CD4-positive, alpha-beta T cell (primary cell): Measurements from ENCODE around the gene EVPL. TPM values are rescaled to one million over a fixed set of nuclear protein-coding genes. Genes with fewer than 3 reads are reported as not detected.

Experiments used
- ATAC-seq: fragments of 200-7000 bp; cut with Tn5 transposase; one replicate; pipeline ENCODE4 v1.10.0; 2022; ENCODE audit warnings: mild to moderate bottlenecking; ENCODE audit not compliant: poor library complexity
- CTCF ChIA-PET: fragments of 350-600 bp; sonication (Branson Sonifier 250); formaldehyde crosslinking; loops from one replicate; lab custom pipeline; 2021; ENCODE audit warnings: antibody characterized with exemption, inconsistent platforms; lab: Charles Lee
- POLR2A ChIA-PET: fragments of 350-600 bp; sonication (Branson Sonifier 250); formaldehyde crosslinking; loops from one replicate; lab custom pipeline; 2021; ENCODE audit warnings: antibody characterized with exemption, inconsistent platforms; lab: Charles Lee
- DNase-seq, 14 experiments: peaks; one replicate each; pipeline ENCODE4 v3.0.0-alpha.2; 2013 to 2020; ENCODE audit warnings: mixed read lengths in 2 of 14
- H3K27ac ChIP-seq, 2 donors: one replicate each; pipeline versions ENCODE4 v1.5.1 to v1.7.0; 2013; ENCODE audit warnings: low read length in 2 of 2, low read depth in 1 of 2, mild to moderate bottlenecking in 1 of 2
- H3K27me3 ChIP-seq, 2 experiments: 1 replicate in 1 of 2; 2 replicates in 1 of 2; pipeline versions ENCODE4 v1.6.1 to v1.7.0; 2013; ENCODE audit warnings: low read length in 2 of 2, control low read depth in 1 of 2, mild to moderate bottlenecking in 1 of 2, moderate library complexity in 1 of 2; ENCODE audit not compliant: insufficient read depth in 2 of 2, control insufficient read depth in 1 of 2
- H3K36me3 ChIP-seq: one replicate; pipeline ENCODE4 v1.6.1; 2013; ENCODE audit warnings: low read length, control low read depth; ENCODE audit not compliant: insufficient read depth
- H3K4me1 ChIP-seq: one replicate; pipeline ENCODE4 v1.6.1; 2013; ENCODE audit warnings: low read length, control low read depth; ENCODE audit not compliant: insufficient read depth
- H3K4me3 ChIP-seq: one replicate; pipeline ENCODE4 v1.5.1; 2013; ENCODE audit warnings: mild to moderate bottlenecking, low read length, moderate library complexity
- H3K9me3 ChIP-seq, 2 experiments: 1 replicate in 1 of 2; 2 replicates in 1 of 2; pipeline versions ENCODE4 v1.6.1 to v1.7.0; 2013; ENCODE audit warnings: low read length in 2 of 2, mild to moderate bottlenecking in 2 of 2, control low read depth in 1 of 2, moderate library complexity in 1 of 2; ENCODE audit not compliant: control insufficient read depth in 1 of 2, insufficient read depth in 1 of 2
- H3K27ac Mint-ChIP-seq: one replicate; pipeline ENCODE4 v1.8.0; 2020; ENCODE audit warnings: mixed read lengths
- H3K27me3 Mint-ChIP-seq: one replicate; pipeline ENCODE4 v1.8.0; 2021; ENCODE audit warnings: mixed read lengths
- H3K36me3 Mint-ChIP-seq: one replicate; pipeline ENCODE4 v1.8.0; 2021; ENCODE audit warnings: low read depth, mixed read lengths
- H3K4me1 Mint-ChIP-seq: one replicate; pipeline ENCODE4 v1.8.0; 2021; ENCODE audit warnings: low read depth, mixed read lengths
- H3K4me3 Mint-ChIP-seq: one replicate; pipeline ENCODE4 v1.8.0; 2020; ENCODE audit warnings: mild to moderate bottlenecking, mixed read lengths
- H3K9me3 Mint-ChIP-seq: one replicate; pipeline ENCODE4 v1.8.0; 2020; ENCODE audit warnings: mixed read lengths
- CTCF ChIP-seq: fragments of 200-600 bp; IDR thresholded peaks from one replicate; pipeline ENCODE4 v1.8.0; 2022; ENCODE audit warnings: antibody characterized with exemption, mild to moderate bottlenecking
- intact Hi-C, 2 experiments: fragments of 100-400 bp; cut with DNase I in 1 of 2; cut with micrococcal nuclease in 1 of 2; formaldehyde crosslinking; loops; one replicate each; pipeline versions ENCODE4 v1.15.1 to v1.9.0; 2023 to 2025; cut with DNase I, micrococcal nuclease
- total RNA-seq, 174 experiments: library from RNA in 2 of 174; stranded (reverse) in 2 of 174; gene quantifications; one replicate each; pipeline ENCODE4 v1.2.3 and lab custom pipeline; 2021 to 2026

Gene EVPL
- total RNA-seq, 2 experiments from 2014 or later = 0.14 to 0.38 TPM

- TF ChIP-seq CTCF = no peak
- Mint-ChIP-seq H3K4me1 (peaks cover 18% of the 10 kb centered on the region), H3K36me3 (peaks cover 87% of the 10 kb centered on the region), H3K27ac (no peak overlapping the region), H3K4me3 (no peak overlapping the region), H3K9me3 (no peaks in the 10 kb centered on the region), H3K27me3 (no peaks in the 10 kb centered on the region)
- ATAC-seq = no peak
- H3K36me3 ChIP-seq = peaks cover 88% of the 10 kb centered on the region
- ChIA-PET POLR2A (interaction anchor here (0.5 kb wide), 1 partner anchor 385 kb away, joined by 3 read pairs; the partner anchor contains the start of genes RECQL5 and SAP30BP), CTCF (no interaction called here)
- no peaks in the 10 kb centered on the region for H3K4me1 ChIP-seq
- H3K4me3 ChIP-seq = no peak overlapping the region
- no peaks in the 10 kb centered on the region for H3K9me3 ChIP-seq
- no peak overlapping the region for H3K27ac ChIP-seq
- DNase-seq = no peak
- intact Hi-C loops = no loop called here
- no peaks in the 10 kb centered on the region for H3K27me3 ChIP-seq
Measured at GRCh38 chr17:76051561-76051960, 24.5 kb upstream of the EVPL start.

GRCh38 chr17:76050538-76051467, 23.7 kb upstream of the EVPL start:
- peaks cover 87% of the 10 kb centered on the region for H3K36me3 Mint-ChIP-seq
- Histone ChIP-seq H3K4me1 (no peaks in the 10 kb centered on the region), H3K4me3 (no peak overlapping the region), H3K36me3 (peaks cover 88% of the 10 kb centered on the region), H3K27me3 (no peaks in the 10 kb centered on the region), H3K9me3 (no peaks in the 10 kb centered on the region), H3K27ac (no peak overlapping the region)
- ChIA-PET CTCF (no interaction called here), POLR2A (no interaction called here)
- no peak for TF ChIP-seq CTCF
- intact Hi-C loops = no loop called here
- H3K4me3 Mint-ChIP-seq = no peak overlapping the region
- peaks cover 18% of the 10 kb centered on the region for H3K4me1 Mint-ChIP-seq
- no peaks in the 10 kb centered on the region for H3K9me3 Mint-ChIP-seq
- no peaks in the 10 kb centered on the region for H3K27me3 Mint-ChIP-seq
- H3K27ac Mint-ChIP-seq = peak overlapping the region; percentile 20
- DNase-seq (no peak), ATAC-seq (no peak)

- no peak overlapping the region for H3K4me3 Mint-ChIP-seq
- no peak for DNase-seq
- Histone ChIP-seq H3K27me3 (no peaks in the 10 kb centered on the region), H3K9me3 (no peaks in the 10 kb centered on the region), H3K27ac (no peak overlapping the region), H3K4me3 (no peak overlapping the region), H3K4me1 (no peaks in the 10 kb centered on the region), H3K36me3 (peaks cover 91% of the 10 kb centered on the region)
- H3K4me1 Mint-ChIP-seq = peaks cover 18% of the 10 kb centered on the region
- no peak overlapping the region for H3K27ac Mint-ChIP-seq
- CTCF ChIA-PET = no interaction called here
- peaks cover 87% of the 10 kb centered on the region for H3K36me3 Mint-ChIP-seq
- no peaks in the 10 kb centered on the region for H3K9me3 Mint-ChIP-seq
- TF ChIP-seq CTCF = no peak
- no peak for ATAC-seq
- intact Hi-C loops = no loop called here
- no peaks in the 10 kb centered on the region for H3K27me3 Mint-ChIP-seq
- POLR2A ChIA-PET = interaction anchor here (1.3 kb wide), 1 partner anchor 14 kb away, joined by 5 read pairs; no protein-coding TSS in a partner anchor
Measured at GRCh38 chr17:76049836-76050537, 22.9 kb upstream of the EVPL start.
